ENCODE data around the gene LAPTM5.
"Not testable (repeated sequence)": the region's sequence is repeated elsewhere in the genome, so short reads cannot be mapped to it uniquely, and the experiment has no call there.

The LAPTM5 gene

GRCh38 chr1:30692201-30692947 is 65.2 kb downstream of the LAPTM5 start:
- DNase-seq = no peak

- no peak for DNase-seq
Measured at GRCh38 chr1:30691480-30691879, 66.1 kb downstream of the LAPTM5 start.

- no peak for DNase-seq
Measured at GRCh38 chr1:30689901-30690645, 67.5 kb downstream of the LAPTM5 start.

- DNase-seq = no peak
Measured at GRCh38 chr1:30688920-30689794, 68.4 kb downstream of the LAPTM5 start.

- DNase-seq = not testable (repeated sequence)
Measured at GRCh38 chr1:30688516-30688915, 69.1 kb downstream of the LAPTM5 start.

GRCh38 chr1:30687886-30688285 is 69.7 kb downstream of the LAPTM5 start:
- DNase-seq = no peak

GRCh38 chr1:30686236-30686935 is 71.2 kb downstream of the LAPTM5 start:
- DNase-seq = no peak

- DNase-seq = no peak
Measured at GRCh38 chr1:30685796-30686165, 71.8 kb downstream of the LAPTM5 start.

- no peak for DNase-seq
Measured at GRCh38 chr1:30684881-30685795, 72.4 kb downstream of the LAPTM5 start.

GRCh38 chr1:30684259-30684658 is 73.3 kb downstream of the LAPTM5 start:
- DNase-seq = no peak

- DNase-seq = no peak
Measured at GRCh38 chr1:30683699-30684098, 73.9 kb downstream of the LAPTM5 start.
